Peyer's patch (tissue), 4 donors: ENCODE results near the gene IMP3. TPM values are rescaled to one million over a fixed set of nuclear protein-coding genes. Genes with fewer than 3 reads are reported as not detected.

ENCODE experiments used
- DNase-seq, 3 donors: peaks; one replicate each; pipeline ENCODE4 v3.0.0-alpha.2; 2017 to 2019
- H3K27ac ChIP-seq, 4 donors: fragments of 200-600 bp; sonication (generic); one replicate each; pipeline ENCODE4 v1.5.1; 2016 to 2019
- H3K27me3 ChIP-seq, 2 donors: fragments of 200-600 bp; sonication (generic); one replicate each; pipeline ENCODE4 v1.5.1; 2019
- H3K36me3 ChIP-seq, 3 donors: fragments of 200-600 bp; sonication (generic); one replicate each; pipeline ENCODE4 v1.5.1; 2016 to 2019
- H3K4me1 ChIP-seq, 4 donors: fragments of 200-600 bp; sonication (generic); one replicate each; pipeline ENCODE4 v1.5.1; 2016 to 2019
- H3K4me3 ChIP-seq, 4 donors: fragments of 200-600 bp; sonication (generic); 1 replicate in 3 of 4; 2 replicates in 1 of 4; pipeline ENCODE4 v1.5.1; 2016 to 2019; ENCODE audit warnings: mild to moderate bottlenecking in 1 of 4
- H3K9me3 ChIP-seq, 4 donors: fragments of 200-600 bp; sonication (generic); one replicate each; pipeline ENCODE4 v1.5.1; 2016 to 2019; ENCODE audit warnings: mild to moderate bottlenecking in 1 of 4
- POLR2A ChIP-seq, 2 donors: fragments of 450-650 bp; IDR thresholded peaks; one replicate each; pipeline ENCODE4 v1.5.1; 2017; ENCODE audit warnings: antibody characterized with exemption in 2 of 2, mild to moderate bottlenecking in 2 of 2, moderate library complexity in 2 of 2
- total RNA-seq, 4 donors: library from RNA; depleted of rRNA; stranded (reverse); fragments of >200 nt; gene quantifications; one replicate each; pipeline ENCODE4 v1.1.0, GENCODE V29; 2016
- TF ChIP-seq, protein P1 (sequence below), 6 experiments: fragments of 450-650 bp in 4 of 6; fragments of 200-600 bp in 2 of 6; sonication (generic) in 1 of 6; IDR thresholded peaks; one replicate each; pipeline ENCODE4 v1.5.1; 2017 to 2019; ENCODE audit warnings: antibody characterized with exemption in 6 of 6, mild to moderate bottlenecking in 3 of 6, moderate library complexity in 1 of 6

The IMP3 gene
- total RNA-seq, 4 donors from 2014 or later, result 96.8 to 133 (median 124) TPM

DNA sequence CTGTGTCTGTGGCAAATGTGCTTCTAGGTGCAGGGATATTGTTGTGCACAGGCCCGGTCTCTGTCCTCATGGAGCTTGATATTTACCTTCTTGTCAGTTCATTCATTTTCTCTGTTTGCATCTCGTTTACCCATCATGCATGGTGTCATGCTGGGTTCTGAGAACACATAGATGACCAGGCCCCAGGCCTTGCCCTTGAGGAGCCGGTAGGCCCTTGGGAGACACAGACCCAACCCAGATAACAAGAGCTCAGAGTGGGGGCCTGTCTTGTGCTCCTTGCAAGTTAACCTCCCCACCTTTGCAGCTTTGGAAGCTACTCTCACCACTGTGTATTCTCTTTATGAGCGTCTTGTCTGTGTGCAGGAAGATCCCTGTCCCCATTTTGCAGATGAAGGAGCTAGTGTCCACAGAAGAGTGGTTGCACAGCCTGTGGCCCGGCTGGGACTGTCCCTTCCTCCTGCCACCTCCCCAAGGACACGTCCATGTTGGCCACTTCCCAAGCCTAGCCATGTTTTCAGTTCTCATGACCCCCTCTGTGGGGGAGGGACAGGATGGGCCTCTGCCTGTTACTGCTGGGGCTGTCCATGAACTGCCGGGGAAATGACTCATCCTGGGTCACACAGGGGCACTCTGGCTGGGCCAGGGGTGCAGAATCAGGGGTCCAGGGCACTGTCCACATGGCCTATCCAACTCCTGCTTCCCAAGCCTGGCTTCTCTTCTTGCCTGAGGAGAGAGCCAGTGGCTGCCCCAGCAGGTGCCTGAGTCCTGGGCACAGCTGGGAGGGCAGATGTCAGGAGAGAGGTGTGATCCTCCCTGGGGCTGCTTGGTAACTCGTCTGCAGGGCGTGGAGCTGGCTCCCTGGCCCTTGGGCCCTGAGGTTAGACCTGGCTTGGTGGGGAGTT lies 11.1 kb upstream of the IMP3 start:
- Histone ChIP-seq H3K4me3 (peak overlapping the region in 2 of 4 donors; percentile 40 to 82), H3K27ac (peak overlapping the region in 3 of 4 donors; percentile 1 to 45 (median 5))
- peak in 1 of 3 donors; percentile 60 for DNase-seq

DNA sequence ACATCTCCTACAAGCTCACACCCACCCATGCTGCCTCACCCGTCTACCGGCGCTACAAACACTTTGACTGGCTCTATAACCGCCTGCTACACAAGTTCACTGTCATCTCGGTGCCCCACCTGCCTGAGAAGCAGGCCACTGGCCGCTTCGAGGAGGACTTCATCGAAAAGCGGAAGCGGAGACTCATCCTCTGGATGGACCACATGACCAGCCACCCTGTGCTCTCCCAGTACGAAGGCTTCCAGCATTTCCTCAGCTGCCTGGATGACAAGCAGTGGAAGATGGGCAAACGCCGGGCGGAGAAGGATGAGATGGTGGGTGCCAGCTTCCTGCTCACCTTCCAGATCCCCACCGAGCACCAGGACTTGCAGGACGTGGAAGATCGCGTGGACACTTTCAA lies 9.8 kb upstream of the IMP3 start:
- Histone ChIP-seq H3K36me3 (no peaks in the 10 kb centered on the region), H3K4me1 (peaks cover 0 to 75% (median 2%) of the 10 kb centered on the region in 4 donors), H3K9me3 (no peaks in the 10 kb centered on the region), H3K27ac (peak overlapping the region in 3 of 4 donors; percentile 77 to 96 (median 92)), H3K4me3 (peak overlapping the region in 2 of 4 donors; percentile 40 to 82), H3K27me3 (no peaks in the 10 kb centered on the region)
- TF ChIP-seq POLR2A (IDR thresholded peaks at IDR 0.05), result no peak
- TF ChIP-seq, protein P1, sequence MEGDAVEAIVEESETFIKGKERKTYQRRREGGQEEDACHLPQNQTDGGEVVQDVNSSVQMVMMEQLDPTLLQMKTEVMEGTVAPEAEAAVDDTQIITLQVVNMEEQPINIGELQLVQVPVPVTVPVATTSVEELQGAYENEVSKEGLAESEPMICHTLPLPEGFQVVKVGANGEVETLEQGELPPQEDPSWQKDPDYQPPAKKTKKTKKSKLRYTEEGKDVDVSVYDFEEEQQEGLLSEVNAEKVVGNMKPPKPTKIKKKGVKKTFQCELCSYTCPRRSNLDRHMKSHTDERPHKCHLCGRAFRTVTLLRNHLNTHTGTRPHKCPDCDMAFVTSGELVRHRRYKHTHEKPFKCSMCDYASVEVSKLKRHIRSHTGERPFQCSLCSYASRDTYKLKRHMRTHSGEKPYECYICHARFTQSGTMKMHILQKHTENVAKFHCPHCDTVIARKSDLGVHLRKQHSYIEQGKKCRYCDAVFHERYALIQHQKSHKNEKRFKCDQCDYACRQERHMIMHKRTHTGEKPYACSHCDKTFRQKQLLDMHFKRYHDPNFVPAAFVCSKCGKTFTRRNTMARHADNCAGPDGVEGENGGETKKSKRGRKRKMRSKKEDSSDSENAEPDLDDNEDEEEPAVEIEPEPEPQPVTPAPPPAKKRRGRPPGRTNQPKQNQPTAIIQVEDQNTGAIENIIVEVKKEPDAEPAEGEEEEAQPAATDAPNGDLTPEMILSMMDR (IDR thresholded peaks at IDR 0.05), result no peak
- DNase-seq, result peak in 1 of 3 donors; percentile 44

More for the DNA sequence above, 11.1 kb upstream of the IMP3 start:
- Histone ChIP-seq H3K9me3 (no peaks in the 10 kb centered on the region), H3K36me3 (peaks cover 0 to under 1% (median 0%) of the 10 kb centered on the region in 3 donors), H3K27me3 (no peaks in the 10 kb centered on the region), H3K4me1 (peaks cover 0 to 81% (median 2%) of the 10 kb centered on the region in 4 donors)
- TF ChIP-seq, protein P1 (IDR thresholded peaks at IDR 0.05), result no peak
- TF ChIP-seq POLR2A (IDR thresholded peaks at IDR 0.05), result no peak

DNA sequence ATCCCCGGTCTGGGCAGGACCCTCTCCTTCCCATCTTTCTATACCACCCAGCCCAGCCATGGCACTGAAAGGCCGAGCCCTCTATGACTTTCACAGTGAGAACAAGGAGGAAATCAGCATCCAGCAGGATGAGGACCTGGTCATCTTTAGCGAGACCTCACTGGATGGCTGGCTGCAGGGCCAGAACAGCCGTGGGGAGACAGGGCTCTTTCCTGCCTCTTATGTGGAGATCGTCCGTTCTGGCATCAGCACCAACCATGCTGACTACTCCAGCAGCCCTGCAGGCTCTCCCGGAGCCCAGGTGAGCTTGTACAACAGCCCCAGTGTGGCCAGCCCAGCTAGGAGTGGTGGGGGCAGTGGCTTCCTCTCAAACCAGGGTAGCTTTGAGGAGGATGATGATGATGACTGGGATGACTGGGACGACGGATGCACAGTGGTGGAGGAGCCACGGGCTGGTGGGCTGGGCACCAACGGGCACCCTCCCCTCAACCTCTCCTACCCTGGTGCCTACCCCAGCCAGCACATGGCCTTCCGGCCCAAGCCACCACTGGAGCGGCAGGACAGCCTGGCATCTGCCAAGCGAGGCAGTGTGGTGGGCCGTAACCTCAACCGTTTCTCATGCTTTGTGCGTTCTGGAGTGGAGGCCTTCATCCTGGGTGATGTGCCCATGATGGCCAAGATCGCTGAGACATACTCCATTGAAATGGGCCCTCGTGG lies 9.2 kb upstream of the IMP3 start:
- peak in 1 of 3 donors; percentile 49 for DNase-seq
- TF ChIP-seq, protein P1 (IDR thresholded peaks at IDR 0.05), result no peak
- no peak for TF ChIP-seq POLR2A (IDR thresholded peaks at IDR 0.05)
- Histone ChIP-seq H3K27ac (peak overlapping the region; percentile 77 to 96 (median 88)), H3K36me3 (no peaks in the 10 kb centered on the region), H3K9me3 (no peaks in the 10 kb centered on the region), H3K4me1 (peaks cover 0 to 69% (median 2%) of the 10 kb centered on the region in 4 donors), H3K27me3 (no peaks in the 10 kb centered on the region), H3K4me3 (peak overlapping the region; percentile 72 to 82 (median 78))

DNA sequence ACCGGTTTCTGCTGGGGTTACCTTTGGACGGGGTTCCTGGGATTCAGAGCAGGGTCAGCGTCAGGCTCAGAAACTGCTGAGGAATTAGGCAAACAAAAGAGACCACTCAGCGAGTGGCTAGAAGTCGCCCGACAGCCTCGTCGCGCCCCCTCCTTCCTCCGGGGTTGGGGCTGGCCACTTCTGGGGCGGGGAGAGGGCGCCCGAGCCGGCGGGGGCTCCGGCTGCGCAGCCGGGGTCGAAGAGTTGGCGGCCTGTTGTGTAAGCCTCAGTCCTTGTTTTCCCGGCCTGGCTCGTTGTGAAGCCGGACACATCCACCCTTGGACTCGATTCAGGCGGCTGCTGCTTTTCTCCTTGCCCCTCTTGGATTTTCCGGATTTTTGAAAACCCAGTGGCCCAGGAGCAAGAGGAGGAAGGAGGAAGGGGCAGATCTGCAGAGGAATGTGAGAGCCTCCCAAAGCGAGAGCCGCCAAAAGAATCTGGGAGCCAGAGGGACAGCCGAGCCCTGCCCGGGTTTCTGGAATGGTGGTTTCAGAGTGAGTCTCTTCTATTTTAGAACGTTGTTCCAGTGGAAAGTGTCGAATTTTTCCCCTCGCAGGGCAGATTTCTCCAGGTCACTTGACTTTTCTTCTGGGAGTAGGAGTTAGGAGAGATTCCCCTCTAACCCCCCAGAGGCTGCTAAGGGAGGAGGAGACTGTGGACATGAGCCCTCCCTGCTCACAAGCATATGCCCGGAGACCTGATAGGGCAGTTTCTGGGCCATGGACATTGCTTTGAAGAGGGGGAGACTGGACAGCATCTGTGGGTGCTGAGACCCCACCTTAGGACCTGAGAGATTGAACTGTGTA lies 8.4 kb upstream of the IMP3 start:
- H3K36me3 ChIP-seq, result no peaks in the 10 kb centered on the region
- H3K27ac ChIP-seq, result peak overlapping the region; percentile 77 to 96 (median 88)
- H3K4me3 ChIP-seq, result peak overlapping the region; percentile 72 to 82 (median 78)
- DNase-seq, result peak in 1 of 3 donors; percentile 62
- TF ChIP-seq, protein P1 (IDR thresholded peaks at IDR 0.05), result peak in 1 of 6 experiments; percentile 4
- TF ChIP-seq POLR2A (IDR thresholded peaks at IDR 0.05), result no peak
- no peaks in the 10 kb centered on the region for H3K27me3 ChIP-seq
- H3K4me1 ChIP-seq, result peaks cover 0 to 61% (median 2%) of the 10 kb centered on the region in 4 donors
- no peaks in the 10 kb centered on the region for H3K9me3 ChIP-seq
